Adrenal gland (tissue), 12 donors: Measurements from ENCODE around the gene TMEM139. TPM values are rescaled to one million over a fixed set of nuclear protein-coding genes. Genes with fewer than 3 reads are reported as not detected.
A peak's percentile ranks its signal among the peaks of the same experiment; 100 is the strongest.

Source experiments
- DNase-seq, 7 donors: peaks; one replicate each; pipeline ENCODE4 v3.0.0-alpha.2; 2019 to 2020
- H3K27ac ChIP-seq, 5 donors: fragments of 200-600 bp; sonication (generic) in 4 of 5; 1 replicate in 3 of 5; 2 replicates in 2 of 5; pipeline versions ENCODE4 v1.5.1 to v1.8.0; 2016 to 2020; ENCODE audit warnings: mild to moderate bottlenecking in 1 of 5
- H3K27me3 ChIP-seq: fragments of 200-600 bp; 2 replicates; pipeline ENCODE4 v1.8.0; 2021
- H3K36me3 ChIP-seq, 2 donors: fragments of 200-600 bp; replicated peaks in 1 of 2; 1 replicate in 1 of 2; 2 replicates in 1 of 2; pipeline versions ENCODE4 v1.5.1 to v1.8.0; 2018 to 2022
- H3K4me1 ChIP-seq, 2 donors: fragments of 200-600 bp; replicated peaks in 1 of 2; 1 replicate in 1 of 2; 2 replicates in 1 of 2; pipeline versions ENCODE4 v1.5.1 to v1.8.0; 2018 to 2021
- H3K4me3 ChIP-seq, 4 donors: fragments of 200-600 bp; sonication (generic) in 3 of 4; one replicate each; pipeline ENCODE4 v1.5.1; 2016 to 2018
- H3K9me3 ChIP-seq, 3 donors: fragments of 200-600 bp; sonication (generic) in 1 of 3; replicated peaks in 1 of 3; 1 replicate in 2 of 3; 2 replicates in 1 of 3; pipeline versions ENCODE4 v1.5.1 to v1.8.0; 2016 to 2021
- CTCF ChIP-seq, 6 experiments: fragments of 450-650 bp in 4 of 6; fragments of 200-600 bp in 2 of 6; sonication (generic) in 1 of 6; IDR thresholded peaks; 1 replicate in 5 of 6; 2 replicates in 1 of 6; pipeline versions ENCODE4 v1.5.1 to v1.8.0; 2016 to 2021; ENCODE audit warnings: antibody characterized with exemption in 6 of 6, mild to moderate bottlenecking in 2 of 6, moderate library complexity in 1 of 6
- POLR2A ChIP-seq, 2 donors: fragments of 450-650 bp; IDR thresholded peaks; one replicate each; pipeline ENCODE4 v1.6.1; 2017; ENCODE audit warnings: antibody characterized with exemption in 2 of 2, mild to moderate bottlenecking in 2 of 2, moderate library complexity in 1 of 2
- WGBS, 4 donors: extraction: QIAGEN DNeasy Blood & Tissue Kit in 2 of 4; methylation state at CpG; one replicate each; pipeline versions ENCODE4 v1.1.5 to v1.1.7; 2013 to 2017; 5-methylcytosine and 5-hydroxymethylcytosine counted together
- intact Hi-C, 2 donors: fragments of 100-400 bp; cut with DNase I; formaldehyde crosslinking; loops; one replicate each; pipeline versions ENCODE4 v1.14.1 to v1.15.0; 2022 to 2023
- polyA plus RNA-seq, 3 donors: library from polyadenylated mRNA; stranded (reverse); fragments of 200-250 nt in 2 of 3; fragments of 350-450 nt in 1 of 3; fragmentation: Illumina TruSeq in 1 of 3; extraction: RNeasy Lipid Tissue Mini Kit (QIAGEN cat#74804) in 1 of 3; gene quantifications; one replicate each; pipeline ENCODE4 v1.2.3, GENCODE V29; 2013 to 2014
- total RNA-seq, 9 donors: library from RNA; depleted of rRNA in 4 of 9; stranded (reverse); fragments of >200 nt in 4 of 9; fragments of 120-200 nt in 1 of 9; fragmentation: NEBNext Ultra II Directional in 1 of 9; extraction: Animal tissue kit (Norgen Biotek cat#: 25700) in 1 of 9; gene quantifications; one replicate each; pipeline versions ENCODE4 v1.1.0 to v1.2.4, GENCODE V29; 2013 to 2023
- donor health status: healthy with polysubstance abuse.
- donor health status: Bipolar disorder and iron deficiency.
- donor health status: DM: yes; HTN: yes; CAD: no.
- donor health status: DM: no; HTN: no; CAD: no.
- donor health status: DM: no; HTN: no; CAD: no.
- donor health status: DM: yes; HTN: yes; CAD: no.

TMEM139 gene
- total and polyA plus RNA-seq, 12 donors: 0.54 to 7.5 (median 2.9) TPM

DNA sequence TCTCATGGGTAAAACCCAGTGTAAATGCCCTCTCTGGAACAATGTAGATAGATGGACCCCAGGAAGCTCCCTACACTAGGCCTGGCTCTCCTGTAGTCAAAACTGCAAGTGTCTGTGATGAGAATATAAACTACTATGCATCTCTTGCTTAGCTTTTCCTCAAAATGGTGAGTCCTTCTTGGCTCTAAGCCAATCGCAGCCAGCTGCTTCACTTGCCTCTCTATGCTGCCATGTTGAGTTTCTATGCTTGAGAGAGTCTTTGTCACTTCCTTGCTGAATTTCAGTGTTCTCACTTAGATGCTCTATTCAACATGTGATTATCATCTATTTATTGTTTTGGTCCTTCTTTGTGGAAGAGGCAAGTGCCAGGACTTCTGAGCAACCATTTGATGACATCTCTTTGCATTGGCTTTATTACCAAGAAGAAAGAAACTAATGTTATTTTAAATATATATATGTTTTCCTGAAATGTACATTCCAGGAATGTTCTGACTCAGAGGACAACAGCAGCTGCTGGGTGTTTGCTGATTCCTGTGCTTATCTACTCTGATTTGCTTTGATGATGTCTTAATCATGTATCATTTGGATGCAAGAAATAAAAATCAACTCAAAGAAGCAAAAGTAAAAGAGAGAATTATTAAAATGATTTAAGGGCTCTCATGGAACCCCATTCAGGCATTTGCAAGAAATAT, 46.3 kb upstream of the TMEM139 start:
- H3K27me3 ChIP-seq: no peaks in the 10 kb centered on the region
- intact Hi-C loops: no loop called here
- H3K36me3 ChIP-seq: no peaks in the 10 kb centered on the region
- peaks cover 0 to 4% of the 10 kb centered on the region in 2 donors for H3K4me1 ChIP-seq
- no peak overlapping the region for H3K4me3 ChIP-seq
- no peak for DNase-seq
- peak overlapping the region in 2 of 5 donors; percentile 44 to 54 for H3K27ac ChIP-seq
- TF ChIP-seq CTCF (IDR thresholded peaks at IDR 0.05): no peak
- no peak for TF ChIP-seq POLR2A (IDR thresholded peaks at IDR 0.05)
- WGBS, 4 donors: 70 to 73% (median 73%) methylated on average over 1 of the region's 1 CpG
- peaks cover 0 to 4% (median 0%) of the 10 kb centered on the region in 3 donors for H3K9me3 ChIP-seq

GRCh38 chr7:143239813-143240212, 44.9 kb upstream of the TMEM139 start:
- H3K27me3 ChIP-seq: no peaks in the 10 kb centered on the region
- H3K9me3 ChIP-seq: peaks cover 0 to 4% (median 0%) of the 10 kb centered on the region in 3 donors
- no peak overlapping the region for H3K4me3 ChIP-seq
- intact Hi-C loops: loop anchor here (2.0 to 10.0 kb wide), 3 partner anchors 67 to 177 kb away; no protein-coding TSS in a partner anchor
- no peak overlapping the region for H3K27ac ChIP-seq
- no peak for DNase-seq
- no peak for TF ChIP-seq POLR2A (IDR thresholded peaks at IDR 0.05)
- TF ChIP-seq CTCF (IDR thresholded peaks at IDR 0.05): no peak
- no peaks in the 10 kb centered on the region for H3K36me3 ChIP-seq
- H3K4me1 ChIP-seq: peaks cover 0 to 4% of the 10 kb centered on the region in 2 donors

- Histone ChIP-seq H3K4me1 (peaks cover 0 to 4% of the 10 kb centered on the region in 2 donors), H3K27me3 (no peaks in the 10 kb centered on the region), H3K36me3 (no peaks in the 10 kb centered on the region), H3K9me3 (peaks cover 0 to 4% (median 0%) of the 10 kb centered on the region in 3 donors), H3K4me3 (no peak overlapping the region), H3K27ac (peak overlapping the region in 3 of 5 donors; percentile 18 to 65 (median 56))
- TF ChIP-seq CTCF (IDR thresholded peaks at IDR 0.05): peak; percentile 82 to 96 (median 88)
- TF ChIP-seq POLR2A (IDR thresholded peaks at IDR 0.05): no peak
- intact Hi-C loops: loop anchor here (2.0 to 10.0 kb wide), 3 partner anchors 67 to 176 kb away; no protein-coding TSS in a partner anchor
- DNase-seq: peak; percentile 65 to 87 (median 77)
- 12 to 19% (median 16%) methylated on average over 9 of the region's 9 CpGs for WGBS, 4 donors
Measured at GRCh38 chr7:143240291-143241168, 44.2 kb upstream of the TMEM139 start.

- Histone ChIP-seq H3K4me3 (no peak overlapping the region), H3K36me3 (no peaks in the 10 kb centered on the region), H3K27ac (no peak overlapping the region), H3K4me1 (peaks cover 0 to 4% of the 10 kb centered on the region in 2 donors), H3K9me3 (no peaks in the 10 kb centered on the region), H3K27me3 (no peaks in the 10 kb centered on the region)
- TF ChIP-seq POLR2A (IDR thresholded peaks at IDR 0.05) (no peak), CTCF (IDR thresholded peaks at IDR 0.05) (no peak)
- intact Hi-C loops: loop anchor here (5.0 to 10.0 kb wide), 2 partner anchors 65 to 172 kb away; no protein-coding TSS in a partner anchor
- DNase-seq: no peak
- 80 to 83% (median 82%) methylated on average over 11 of the region's 11 CpGs for WGBS, 4 donors
Measured at GRCh38 chr7:143242306-143242705, 42.5 kb upstream of the TMEM139 start.
